Measurements from ENCODE around the gene DPYSL5. TPM values are rescaled to one million over a fixed set of nuclear protein-coding genes. Genes with fewer than 3 reads are reported as not detected.
A peak's percentile ranks its signal among the peaks of the same experiment; 100 is the strongest.

DPYSL5 gene
- total and polyA plus RNA-seq, 2 of the 13 experiments (the other 11 are each of a cell fraction or from before 2014, with no cell fraction given) = 0.15 TPM; not detected in 1

GRCh38 chr2:26922405-26923188 is 74.7 kb downstream of the DPYSL5 start (continued):
- TF ChIP-seq SNAPC4 (CRISPR knock-in tag; IDR thresholded peaks at IDR 0.05) (no peak), RNF2 (conservative IDR thresholded peaks at IDR 0.05; ENCODE audit: low read depth) (no peak), ZNF318 (CRISPR knock-in tag; IDR thresholded peaks at IDR 0.05) (no peak), CTCF (CRISPR knock-in tag; IDR thresholded peaks at IDR 0.05) (peak; percentile 86), POGK (CRISPR knock-in tag; conservative IDR thresholded peaks at IDR 0.05) (no peak), ZSCAN21 (CRISPR knock-in tag; IDR thresholded peaks at IDR 0.05; ENCODE audit: borderline replicate concordance) (no peak), ZNF335 (CRISPR knock-in tag; IDR thresholded peaks at IDR 0.05) (no peak), SALL1 (CRISPR knock-in tag; IDR thresholded peaks at IDR 0.05) (peak; percentile 36; the same call in 1 of the 2 replicates), GATAD2A (CRISPR knock-in tag; IDR thresholded peaks at IDR 0.05) (peak; percentile 39; the same call in 1 of the 2 replicates), HES4 (CRISPR knock-in tag; IDR thresholded peaks at IDR 0.05; ENCODE audit: borderline replicate concordance) (no peak), MIXL1 (CRISPR knock-in tag; IDR thresholded peaks at IDR 0.05) (0 out of 2 replicates have a peak, but pooled peaks have one; percentile 19), AHR (CRISPR knock-in tag; IDR thresholded peaks at IDR 0.05) (peak; percentile 52; the same call in 1 of the 2 replicates)

All from HepG2 (cell line).